Kidney tubule cell (primary cell): Measurements from ENCODE around the gene DNAH11.
"Not testable (repeated sequence)": the region's sequence is repeated elsewhere in the genome, so short reads cannot be mapped to it uniquely, and the experiment has no call there.

Experiments
- DNase-seq: peaks from one replicate; pipeline ENCODE4 v3.0.0-alpha.2; 2018; ENCODE audit warnings: low spot score

Gene DNAH11

GRCh38 chr7:21542891-21543527 is at the start of gene DNAH11:
DNAH11 (plus strand) TSS chr7:21543039; CDS start chr7:21543246, 207 bp downstream.
- DNase-seq, result peak; percentile 52

GRCh38 chr7:21495731-21496130 is 47.1 kb upstream of the DNAH11 start:
- DNase-seq, result no peak

GRCh38 chr7:21497072-21497471 is 45.8 kb upstream of the DNAH11 start:
- DNase-seq, result no peak

GRCh38 chr7:21500117-21500832 is 42.6 kb upstream of the DNAH11 start:
- DNase-seq, result no peak

GRCh38 chr7:21504021-21504420 is 38.8 kb upstream of the DNAH11 start:
- peak; percentile 13 for DNase-seq

GRCh38 chr7:21507627-21508343 is 35.1 kb upstream of the DNAH11 start:
- peak; percentile 32 for DNase-seq

GRCh38 chr7:21508538-21508937 is 34.3 kb upstream of the DNAH11 start:
- no peak for DNase-seq

GRCh38 chr7:21514062-21514461 is 28.8 kb upstream of the DNAH11 start:
- DNase-seq, result no peak

GRCh38 chr7:21524680-21525079 is 18.2 kb upstream of the DNAH11 start:
- no peak for DNase-seq

GRCh38 chr7:21526007-21526406 is 16.8 kb upstream of the DNAH11 start:
- peak; percentile 2 for DNase-seq

- no peak for DNase-seq
These were observed 16.4 kb upstream of the DNAH11 start for GRCh38 chr7:21526448-21526847.

GRCh38 chr7:21532485-21532884 is 10.4 kb upstream of the DNAH11 start:
- DNase-seq, result not testable (repeated sequence)

GRCh38 chr7:21533646-21534045 is 9.2 kb upstream of the DNAH11 start:
- not testable (repeated sequence) for DNase-seq

- DNase-seq, result not testable (repeated sequence)
These were observed 6.3 kb upstream of the DNAH11 start for GRCh38 chr7:21536445-21537118.

- no peak for DNase-seq
These were observed 3.8 kb upstream of the DNAH11 start for GRCh38 chr7:21538936-21539495.

GRCh38 chr7:21543528-21544302 is 876 bp downstream of the DNAH11 start:
- no peak for DNase-seq

GRCh38 chr7:21544303-21544656 is 1.4 kb downstream of the DNAH11 start:
- DNase-seq, result no peak

- DNase-seq, result no peak
These were observed 1.9 kb downstream of the DNAH11 start for GRCh38 chr7:21544715-21545114.

- DNase-seq, result no peak
These were observed 4.7 kb downstream of the DNAH11 start for GRCh38 chr7:21547501-21547900.

- DNase-seq, result no peak
These were observed 5.7 kb downstream of the DNAH11 start for GRCh38 chr7:21548491-21548890.

- no peak for DNase-seq
These were observed 7.2 kb downstream of the DNAH11 start for GRCh38 chr7:21550076-21550475.
